ENCODE results near the gene FARS2. TPM values are rescaled to one million over a fixed set of nuclear protein-coding genes. Genes with fewer than 3 reads are reported as not detected.

The FARS2 gene
- total and polyA plus RNA-seq, 2 donors (not counting 1 experiment from before 2014, with no cell fraction given) = 11.0 to 18.5 TPM

- Histone ChIP-seq H3K27ac (ENCODE audit: insufficient read depth, low read length) (no peak overlapping the region), H3K4me1 (ENCODE audit: control insufficient read depth, extremely low read depth, insufficient read depth, low read length) (no peaks in the 10 kb centered on the region), H4K20me1 (ENCODE audit: control insufficient read depth, extremely low read depth, insufficient read depth, low read length) (no peaks in the 10 kb centered on the region), H3K4me3 (replicated peaks in 1 of 4; ENCODE audit: control extremely low read depth in 1 of 4, insufficient read depth in 1 of 4, low read depth in 3 of 4, low read length in 4 of 4) (no peak overlapping the region), H3K27me3 (ENCODE audit: control insufficient read depth, insufficient read depth, low read length) (no peaks in the 10 kb centered on the region), H3K79me2 (ENCODE audit: control insufficient read depth, insufficient read depth, low read length) (no peaks in the 10 kb centered on the region), H2AFZ (ENCODE audit: low read length) (no peak overlapping the region), H3K9me3 (ENCODE audit: control insufficient read depth, insufficient read depth, low read depth, low read length) (no peaks in the 10 kb centered on the region), H3K9ac (ENCODE audit: insufficient read depth, low read length) (no peak overlapping the region), H3K4me2 (ENCODE audit: extremely low read depth, insufficient read depth, low read length) (no peak overlapping the region), H3K36me3 (ENCODE audit: control insufficient read depth, insufficient read depth, low read length) (no peaks in the 10 kb centered on the region)
- TF ChIP-seq CTCF (conservative IDR thresholded peaks at IDR 0.05 in 1 of 2, IDR thresholded peaks at IDR 0.05 in 1 of 2; ENCODE audit: low read depth in 1 of 2, low read length in 2 of 2) (no peak), EZH2 (IDR thresholded peaks at IDR 0.05; ENCODE audit: low read length, missing control alignments) (no peak)
- no peak for DNase-seq (ENCODE audit: low read depth in 2 of 2)
Measured at GRCh38 chr6:5517796-5518195, 256.5 kb downstream of the FARS2 start.

- TF ChIP-seq EZH2 (IDR thresholded peaks at IDR 0.05; ENCODE audit: low read length, missing control alignments) (no peak), CTCF (conservative IDR thresholded peaks at IDR 0.05 in 1 of 2, IDR thresholded peaks at IDR 0.05 in 1 of 2; ENCODE audit: low read depth in 1 of 2, low read length in 2 of 2) (no peak)
- Histone ChIP-seq H3K27ac (ENCODE audit: insufficient read depth, low read length) (no peak overlapping the region), H3K27me3 (ENCODE audit: control insufficient read depth, insufficient read depth, low read length) (no peaks in the 10 kb centered on the region), H2AFZ (ENCODE audit: low read length) (no peak overlapping the region), H3K9ac (ENCODE audit: insufficient read depth, low read length) (no peak overlapping the region), H3K36me3 (ENCODE audit: control insufficient read depth, insufficient read depth, low read length) (no peaks in the 10 kb centered on the region), H3K4me3 (replicated peaks in 1 of 4; ENCODE audit: control extremely low read depth in 1 of 4, insufficient read depth in 1 of 4, low read depth in 3 of 4, low read length in 4 of 4) (no peak overlapping the region), H3K9me3 (ENCODE audit: control insufficient read depth, insufficient read depth, low read depth, low read length) (no peaks in the 10 kb centered on the region), H4K20me1 (ENCODE audit: control insufficient read depth, extremely low read depth, insufficient read depth, low read length) (no peaks in the 10 kb centered on the region), H3K79me2 (ENCODE audit: control insufficient read depth, insufficient read depth, low read length) (no peaks in the 10 kb centered on the region), H3K4me2 (ENCODE audit: extremely low read depth, insufficient read depth, low read length) (no peak overlapping the region), H3K4me1 (ENCODE audit: control insufficient read depth, extremely low read depth, insufficient read depth, low read length) (no peaks in the 10 kb centered on the region)
- no peak for DNase-seq (ENCODE audit: low read depth in 2 of 2)
Measured at GRCh38 chr6:5518936-5519491, 257.7 kb downstream of the FARS2 start.

GRCh38 chr6:5520796-5521195 lies 259.5 kb downstream of the FARS2 start:
- no peaks in the 10 kb centered on the region for H3K27me3 ChIP-seq (ENCODE audit: control insufficient read depth, insufficient read depth, low read length)
- DNase-seq (ENCODE audit: low read depth in 2 of 2) = no peak
- no peak overlapping the region for H3K9ac ChIP-seq (ENCODE audit: insufficient read depth, low read length)
- no peaks in the 10 kb centered on the region for H3K79me2 ChIP-seq (ENCODE audit: control insufficient read depth, insufficient read depth, low read length)
- H4K20me1 ChIP-seq (ENCODE audit: control insufficient read depth, extremely low read depth, insufficient read depth, low read length) = no peaks in the 10 kb centered on the region
- no peaks in the 10 kb centered on the region for H3K36me3 ChIP-seq (ENCODE audit: control insufficient read depth, insufficient read depth, low read length)
- no peak for TF ChIP-seq CTCF (conservative IDR thresholded peaks at IDR 0.05 in 1 of 2, IDR thresholded peaks at IDR 0.05 in 1 of 2; ENCODE audit: low read depth in 1 of 2, low read length in 2 of 2)
- TF ChIP-seq EZH2 (IDR thresholded peaks at IDR 0.05; ENCODE audit: low read length, missing control alignments) = no peak
- no peak overlapping the region for H3K4me3 ChIP-seq (replicated peaks in 1 of 4; ENCODE audit: control extremely low read depth in 1 of 4, insufficient read depth in 1 of 4, low read depth in 3 of 4, low read length in 4 of 4)
- H3K4me2 ChIP-seq (ENCODE audit: extremely low read depth, insufficient read depth, low read length) = no peak overlapping the region
- H3K9me3 ChIP-seq (ENCODE audit: control insufficient read depth, insufficient read depth, low read depth, low read length) = no peaks in the 10 kb centered on the region
- H3K4me1 ChIP-seq (ENCODE audit: control insufficient read depth, extremely low read depth, insufficient read depth, low read length) = no peaks in the 10 kb centered on the region
- no peak overlapping the region for H3K27ac ChIP-seq (ENCODE audit: insufficient read depth, low read length)
- no peak overlapping the region for H2AFZ ChIP-seq (ENCODE audit: low read length)

Measured in fibroblast of lung (primary cell).